Memory B cell (primary cell): ENCODE results near the gene ICA1.
"Not testable (repeated sequence)": the region's sequence is repeated elsewhere in the genome, so short reads cannot be mapped to it uniquely, and the experiment has no call there.

Experiments
- ATAC-seq: fragments of 150-1000 bp; cut with Tn5 transposase; 2 replicates; pipeline ENCODE4 v1.10.0; 2021; ENCODE audit warnings: low read depth, mild to moderate bottlenecking, moderate library complexity
- DNase-seq, 2 donors: peaks; one replicate each; pipeline ENCODE4 v3.0.0; 2022; ENCODE audit warnings: low spot score in 2 of 2
- H3K27ac Mint-ChIP-seq: one replicate; pipeline ENCODE4 v1.8.0; 2022; ENCODE audit warnings: mild to moderate bottlenecking, moderate library complexity, mixed read lengths
- H3K27me3 Mint-ChIP-seq: one replicate; pipeline ENCODE4 v1.8.0; 2022; ENCODE audit warnings: mixed read lengths
- H3K36me3 Mint-ChIP-seq: one replicate; pipeline ENCODE4 v1.8.0; 2022; ENCODE audit warnings: mild to moderate bottlenecking, mixed read lengths
- H3K4me1 Mint-ChIP-seq: one replicate; pipeline ENCODE4 v1.8.0; 2022; ENCODE audit warnings: mixed read lengths
- H3K4me3 Mint-ChIP-seq: one replicate; pipeline ENCODE4 v1.8.0; 2022; ENCODE audit warnings: mild to moderate bottlenecking, moderate library complexity, mixed read lengths
- H3K9me3 Mint-ChIP-seq: one replicate; pipeline ENCODE4 v1.8.0; 2022; ENCODE audit warnings: mixed read lengths

The ICA1 gene

GRCh38 chr7:8063300-8063699 lies 198.7 kb downstream of the ICA1 start:
- not testable (repeated sequence) for H3K27ac Mint-ChIP-seq, H3K4me3 Mint-ChIP-seq, H3K9me3 Mint-ChIP-seq, DNase-seq, H3K27me3 Mint-ChIP-seq, ATAC-seq, H3K4me1 Mint-ChIP-seq
- peaks cover 46% of the 10 kb centered on the region for H3K36me3 Mint-ChIP-seq
